H1 (cell line): ENCODE results near the gene GATB. TPM values are rescaled to one million over a fixed set of nuclear protein-coding genes. Genes with fewer than 3 reads are reported as not detected.

Source experiments
- BRCA1 ChIP-seq: IDR thresholded peaks from 2 replicates; pipeline ENCODE4 v1.6.1; 2012; ENCODE audit warnings: low read depth, low read length, improper control_type of control experiment
- MAFK ChIP-seq: IDR thresholded peaks from 2 replicates; pipeline ENCODE4 v1.6.1; 2012; ENCODE audit warnings: low read depth, mild to moderate bottlenecking, improper control_type of control experiment, low read length
- SP4 ChIP-seq: IDR thresholded peaks from 2 replicates; pipeline ENCODE4 v1.6.1; 2012; ENCODE audit warnings: low read length, inconsistent platforms
- TEAD4 ChIP-seq: IDR thresholded peaks from 2 replicates; pipeline ENCODE4 v1.6.1; 2012; ENCODE audit warnings: low read depth, low read length, inconsistent platforms, mixed read lengths
- polyA plus RNA-seq, 7 experiments: library from polyadenylated mRNA; depleted of rRNA in 3 of 7; stranded (reverse) in 5 of 7; unstranded in 2 of 7; fragments of >200 nt in 5 of 7; fragments of 200-250 nt in 2 of 7; gene quantifications; 1 replicate in 5 of 7; 2 replicates in 1 of 7; 4 replicates in 1 of 7; pipeline versions ENCODE4 v1.2.1 to v1.2.3, GENCODE V29; 2011 to 2013; ENCODE audit warnings: missing spikeins in 2 of 7, mixed read lengths in 2 of 7
- total RNA-seq: library from RNA; stranded (reverse); fragmentation: NEBNext Ultra II Directional; extraction: Animal tissue kit (Norgen Biotek cat#: 25700); gene quantifications from 2 replicates; pipeline ENCODE4 v1.2.1, GENCODE V29; 2021
- TF ChIP-seq, protein P1 (sequence below): IDR thresholded peaks from 2 replicates; pipeline ENCODE4 v1.6.1; 2011; ENCODE audit warnings: low read depth, mild to moderate bottlenecking, low read length; ENCODE audit not compliant: insufficient read depth
- TF ChIP-seq, protein P2 (sequence below): IDR thresholded peaks from 2 replicates; pipeline ENCODE4 v1.6.1; 2012; ENCODE audit warnings: inconsistent platforms

GATB gene
- total and polyA plus RNA-seq, 2 of the 8 experiments (the other 6 are each of a cell fraction or from before 2014, with no cell fraction given), result 15.3 to 18.0 TPM

GRCh38 chr4:151719956-151720334 is 40.9 kb downstream of the GATB start (continued):
- TF ChIP-seq, protein P1, sequence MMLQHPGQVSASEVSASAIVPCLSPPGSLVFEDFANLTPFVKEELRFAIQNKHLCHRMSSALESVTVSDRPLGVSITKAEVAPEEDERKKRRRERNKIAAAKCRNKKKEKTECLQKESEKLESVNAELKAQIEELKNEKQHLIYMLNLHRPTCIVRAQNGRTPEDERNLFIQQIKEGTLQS, result no peak
- TF ChIP-seq SP4 (no peak), BRCA1 (no peak), TEAD4 (no peak), MAFK (no peak)
- TF ChIP-seq, protein P2, sequence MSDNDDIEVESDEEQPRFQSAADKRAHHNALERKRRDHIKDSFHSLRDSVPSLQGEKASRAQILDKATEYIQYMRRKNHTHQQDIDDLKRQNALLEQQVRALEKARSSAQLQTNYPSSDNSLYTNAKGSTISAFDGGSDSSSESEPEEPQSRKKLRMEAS, result no peak
- TF ChIP-seq, all 59 proteins: peak for 0
